Activated CD8-positive, alpha-beta memory T cell treated with anti-CD3 and anti-CD28 coated beads for 1 hour (primary cell): ENCODE measurements around the gene CC2D2A.
"Not testable (repeated sequence)": the region's sequence is repeated elsewhere in the genome, so short reads cannot be mapped to it uniquely, and the experiment has no call there.

Experiments
- DNase-seq, 2 donors: peaks; one replicate each; pipeline ENCODE4 v3.0.0-alpha.2; 2020; ENCODE audit warnings: low read depth in 1 of 2; ENCODE audit errors: extremely low read depth in 1 of 2

Gene CC2D2A

DNA sequence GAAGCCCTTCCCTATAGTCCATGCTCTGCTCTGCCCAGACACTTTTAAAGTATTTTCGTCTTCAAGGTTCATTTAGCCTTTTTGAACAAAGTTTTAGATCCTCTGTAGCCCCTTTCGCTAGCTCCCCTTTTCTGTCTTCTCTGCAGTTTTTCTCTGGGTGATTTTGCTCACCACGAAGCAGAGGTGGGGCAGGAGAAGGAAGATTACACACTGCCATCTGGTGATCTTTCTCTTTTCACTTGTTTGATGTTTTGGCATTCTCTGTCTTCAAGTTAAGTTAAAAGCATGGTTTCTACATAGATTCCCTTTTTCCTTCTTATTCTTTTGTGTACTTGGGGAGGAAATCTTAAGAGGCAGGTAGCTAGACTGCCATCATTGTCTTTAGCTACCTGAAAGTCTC is 43.9 kb downstream of the CC2D2A start:
- no peak for DNase-seq

DNA sequence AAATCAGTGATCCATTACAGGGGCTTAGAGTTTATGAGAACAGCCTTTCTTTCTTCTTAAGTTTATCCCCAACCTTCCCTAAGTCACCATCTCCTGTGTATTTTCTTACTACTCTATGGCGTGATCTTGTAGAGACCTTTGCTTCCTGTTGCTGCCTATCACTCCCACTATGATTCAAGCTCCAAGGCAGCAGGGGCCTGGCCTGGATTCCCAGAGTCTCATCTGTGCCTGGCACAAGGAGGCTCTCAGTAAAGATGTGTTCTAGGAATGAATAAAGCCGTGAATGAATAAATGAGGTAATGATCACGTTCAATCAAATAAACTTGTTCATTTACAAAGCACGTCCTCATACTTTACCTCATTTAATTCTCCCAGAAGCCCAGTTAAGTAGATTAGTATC is 45.4 kb downstream of the CC2D2A start:
- DNase-seq: no peak

DNA sequence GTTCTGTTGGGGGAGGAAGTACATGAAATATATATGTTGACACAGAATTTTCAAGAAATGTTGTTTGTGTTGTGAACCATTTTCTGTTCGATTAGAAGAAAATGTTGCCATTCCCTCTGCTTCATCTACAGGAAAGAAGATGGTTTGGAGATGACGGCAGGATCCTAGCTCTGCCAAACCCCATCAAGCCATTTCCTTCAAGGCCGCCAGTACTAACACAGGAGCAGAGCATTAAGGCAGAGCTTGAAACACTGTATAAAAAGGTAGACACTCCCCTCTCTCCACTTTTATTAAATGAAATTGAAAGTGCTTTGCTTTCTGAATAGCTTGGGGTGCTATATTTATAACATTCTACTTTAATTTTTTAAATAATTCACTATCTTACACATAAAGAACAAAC is 46.8 kb downstream of the CC2D2A start:
- no peak for DNase-seq

- not testable (repeated sequence) for DNase-seq
Measured at GRCh38 chr4:15517681-15518080, 48.0 kb downstream of the CC2D2A start.

GRCh38 chr4:15521442-15522039 is 51.9 kb downstream of the CC2D2A start:
- no peak for DNase-seq

GRCh38 chr4:15525080-15525479 is 55.4 kb downstream of the CC2D2A start:
- DNase-seq: no peak

- no peak for DNase-seq
Measured at GRCh38 chr4:15526924-15527592, 57.4 kb downstream of the CC2D2A start.

DNA sequence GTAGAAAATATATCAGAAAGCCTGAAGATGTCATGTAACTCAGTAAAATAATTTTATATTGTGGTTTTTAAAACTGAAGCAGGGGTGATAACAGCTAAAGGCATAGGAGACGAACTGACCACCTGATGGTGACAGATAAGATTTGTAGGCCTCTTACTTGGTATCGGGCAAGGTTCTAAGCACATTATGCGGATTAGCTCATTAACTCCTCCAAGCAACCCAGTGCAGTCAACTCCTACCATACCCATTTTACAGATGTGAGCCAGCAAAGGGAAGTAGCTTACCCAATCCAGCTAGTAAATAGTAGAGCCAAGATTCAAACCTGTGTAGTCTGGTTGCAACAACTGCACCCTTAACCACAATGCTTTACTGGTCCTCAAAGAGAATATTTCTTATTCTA is 62.1 kb downstream of the CC2D2A start:
- no peak for DNase-seq

DNA sequence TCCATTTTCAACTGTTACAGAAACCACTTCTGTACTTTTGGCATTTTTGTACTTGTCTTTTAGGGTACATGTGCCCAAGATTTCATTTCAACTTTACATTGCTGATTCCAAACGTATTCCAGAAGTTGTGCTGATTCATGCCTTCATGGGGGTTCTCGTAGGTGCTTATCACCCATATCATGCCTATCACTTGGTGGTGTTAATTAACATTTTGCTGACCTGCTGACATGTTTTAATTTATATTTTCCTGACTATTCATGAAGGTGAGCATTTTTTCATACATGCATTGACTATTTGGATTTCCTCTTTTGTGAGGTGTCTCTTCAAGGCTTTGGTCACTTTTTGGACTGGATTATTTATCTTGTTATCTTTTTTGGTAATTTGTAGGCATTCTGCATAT is 64.1 kb downstream of the CC2D2A start:
- DNase-seq: no peak

GRCh38 chr4:15535599-15535998 is 65.9 kb downstream of the CC2D2A start:
- DNase-seq: no peak

DNA sequence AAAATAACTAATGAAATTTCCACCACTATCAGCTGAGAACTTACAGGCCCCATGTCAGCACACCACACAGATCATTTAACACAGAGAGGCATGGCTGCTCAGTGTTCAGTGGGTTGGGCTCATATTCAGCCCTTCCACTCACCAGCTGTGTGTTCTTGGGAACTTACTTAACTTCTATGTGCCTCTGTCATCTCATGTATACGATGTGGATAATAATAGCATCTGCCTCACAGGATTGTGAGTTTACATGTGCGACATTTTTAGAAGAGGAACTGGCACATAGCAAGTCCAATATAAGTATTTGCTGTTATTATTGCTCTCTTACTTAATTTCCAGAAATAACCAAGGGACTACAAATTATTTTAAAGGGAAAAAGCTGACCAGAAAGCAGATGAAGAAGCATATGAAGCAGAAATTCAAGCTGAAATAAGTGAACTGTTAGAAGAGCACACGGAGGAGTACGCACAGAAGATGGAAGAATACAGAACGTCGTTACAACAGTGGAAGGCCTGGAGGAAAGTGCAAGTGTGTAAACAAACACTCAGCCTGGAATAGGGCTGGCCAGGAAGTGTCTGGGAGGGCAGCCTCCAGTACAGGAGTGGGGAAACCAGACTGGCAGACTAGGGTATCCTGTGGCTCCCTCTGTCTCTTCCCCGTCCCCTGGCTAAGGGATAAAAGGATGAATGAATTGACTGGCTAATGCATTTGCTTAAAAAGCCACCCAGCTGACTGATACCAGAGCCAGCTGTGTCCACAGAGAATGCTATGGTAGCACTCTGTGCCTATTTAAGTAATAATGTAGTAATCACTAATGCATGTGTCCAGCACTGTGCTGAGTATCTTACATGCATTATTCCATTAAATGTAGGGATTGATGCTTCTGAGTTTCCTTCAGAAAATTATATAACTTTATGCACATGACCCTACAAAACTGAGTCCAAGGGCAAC is 67.1 kb downstream of the CC2D2A start:
- DNase-seq: no peak

DNA sequence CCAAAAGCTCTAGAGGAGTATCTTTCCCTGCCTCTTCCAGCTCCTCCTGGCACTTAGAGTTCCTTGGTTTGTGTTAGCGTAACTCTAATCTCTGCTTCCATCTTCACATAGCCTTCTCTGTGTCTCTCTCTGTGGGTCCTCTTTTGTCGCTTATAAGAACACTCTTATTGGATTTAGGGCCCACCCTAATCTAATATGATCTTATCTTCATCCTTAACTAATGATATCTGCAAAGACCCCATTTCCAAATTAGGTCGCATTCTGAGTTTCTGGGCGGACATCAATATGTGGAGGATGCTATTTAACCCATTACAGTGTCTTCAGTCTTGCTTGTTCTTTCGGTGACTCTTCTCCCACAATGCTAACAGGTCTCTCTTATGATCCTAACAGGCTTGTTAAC is 72.3 kb downstream of the CC2D2A start:
- no peak for DNase-seq

GRCh38 chr4:15542760-15543159 is 73.1 kb downstream of the CC2D2A start:
- DNase-seq: no peak

DNA sequence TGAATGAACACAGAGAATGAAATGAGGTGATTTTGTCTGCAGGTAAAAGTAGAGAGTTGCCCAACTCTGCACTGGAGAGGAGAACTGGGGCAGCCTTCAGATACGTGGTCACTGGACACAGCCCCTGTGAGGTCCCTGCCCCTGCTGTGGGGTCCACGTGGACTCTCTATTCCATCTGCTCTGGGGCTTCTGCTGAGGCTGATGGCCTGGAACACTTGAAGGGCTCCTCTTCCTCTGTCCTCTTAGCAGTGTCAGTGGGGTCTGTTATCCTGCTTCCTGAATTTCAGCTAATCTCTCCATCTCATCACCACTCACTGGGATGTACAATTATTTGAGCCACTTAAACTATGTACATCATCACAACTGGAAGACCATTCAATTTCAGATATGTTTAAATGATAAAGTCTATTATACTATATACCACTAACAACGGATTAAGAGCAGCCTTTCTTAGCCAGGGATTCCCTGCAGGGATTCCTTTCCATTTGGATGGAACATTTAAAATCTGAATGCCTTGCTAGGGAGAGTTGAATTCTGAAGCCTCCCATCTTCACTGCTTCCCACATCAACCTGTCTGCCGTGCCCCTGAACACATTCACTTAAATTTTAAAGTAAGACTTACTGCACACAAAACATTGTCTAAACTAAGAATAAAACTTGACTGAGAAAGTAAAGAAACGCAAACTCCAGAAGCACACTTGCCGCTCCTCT is 74.0 kb downstream of the CC2D2A start:
- DNase-seq: no peak

DNA sequence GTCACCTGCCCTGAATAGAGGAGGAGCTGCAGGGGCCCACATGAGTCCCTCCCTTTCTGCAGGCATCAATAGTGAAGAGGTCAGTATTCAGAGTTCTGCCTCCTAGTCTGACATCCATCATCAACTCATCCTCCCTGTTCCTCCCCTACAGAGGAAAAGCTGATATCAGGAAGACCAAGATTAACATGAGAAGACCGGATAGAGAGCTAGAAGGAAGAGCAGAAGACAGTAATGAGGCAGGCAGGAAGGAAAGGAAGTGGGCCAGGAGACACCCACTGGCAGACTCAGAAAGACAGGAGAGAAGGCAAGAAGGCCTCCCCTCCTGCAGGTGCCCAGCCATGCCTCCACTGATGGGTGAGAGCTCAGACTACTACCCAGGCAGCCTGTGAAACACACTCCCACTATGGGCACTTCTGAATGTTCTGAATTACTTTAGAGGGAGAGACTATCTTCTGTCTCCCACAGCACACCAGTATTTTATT is 74.6 kb downstream of the CC2D2A start:
- no peak for DNase-seq

GRCh38 chr4:15545371-15545770 is 75.7 kb downstream of the CC2D2A start:
- DNase-seq: no peak

- no peak for DNase-seq
Measured at GRCh38 chr4:15547392-15547791, 77.7 kb downstream of the CC2D2A start.

- DNase-seq: no peak
Measured at GRCh38 chr4:15550491-15550890, 80.8 kb downstream of the CC2D2A start.

- no peak for DNase-seq
Measured at GRCh38 chr4:15551740-15552446, 82.2 kb downstream of the CC2D2A start.

DNA sequence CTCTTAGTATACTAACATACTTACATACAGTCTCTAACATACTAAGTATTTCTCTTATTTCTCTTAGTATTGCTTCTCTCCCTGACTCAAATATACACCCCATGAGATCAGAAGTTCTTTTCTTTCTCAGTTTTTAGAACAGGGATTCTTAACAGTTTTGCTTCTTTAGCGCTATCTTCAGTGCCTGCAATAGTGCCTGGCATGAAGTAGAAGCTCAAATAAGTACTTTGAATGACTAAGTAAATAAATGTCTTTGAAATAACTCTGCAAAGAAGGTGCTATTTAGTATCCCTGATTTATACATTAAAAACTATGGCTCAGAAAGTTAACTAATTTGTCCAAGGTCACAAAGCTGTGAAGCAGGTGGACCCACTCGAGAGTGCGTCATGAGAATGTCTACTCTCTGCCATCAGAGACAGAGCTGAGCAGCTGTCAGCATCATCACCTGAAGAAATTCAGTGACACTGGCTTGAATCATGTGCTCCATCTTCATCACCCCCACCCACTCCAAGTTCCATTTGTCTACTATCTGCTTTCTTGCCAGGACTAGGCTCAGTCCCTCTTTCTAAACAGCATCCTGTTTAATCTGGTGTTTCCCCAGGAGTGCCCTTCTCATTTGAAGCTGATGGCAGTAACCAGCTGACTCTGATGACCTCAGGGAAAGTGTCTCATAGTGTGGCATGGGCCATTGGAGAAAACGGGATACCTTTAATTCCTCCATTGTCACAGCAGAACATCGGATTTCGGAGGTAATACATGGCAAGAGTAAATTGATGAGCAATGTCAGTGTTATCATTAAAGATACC is 83.1 kb downstream of the CC2D2A start:
- no peak for DNase-seq
